ENCODE data around the gene CPXM1.
A peak's percentile ranks its signal among the peaks of the same experiment; 100 is the strongest.
"Not testable (repeated sequence)": the region's sequence is repeated elsewhere in the genome, so short reads cannot be mapped to it uniquely, and the experiment has no call there.

The CPXM1 gene

GRCh38 chr20:2814587-2815051 is 14.2 kb upstream of the CPXM1 start, which contains the start of gene C20orf141:
TSS of gene C20orf141 (plus strand) at chr20:2814987. CDS start at chr20:2815185, 198 bp downstream.
- ChIA-PET CTCF (interaction anchor here (1.2 to 1.4 kb wide), 2 partner anchors 12 to 38 kb away, joined by 4 read pairs; no protein-coding TSS in a partner anchor), POLR2A (interaction anchor here (0.6 to 0.8 kb wide), 3 partner anchors 15 to 162 kb away, joined by 3 read pairs; partner anchors contain the start of genes NOP56, PCED1A and VPS16)
- DNase-seq (ENCODE audit: low read depth, low spot score), result peak; percentile 98
- no peak for TF ChIP-seq CTCF (IDR thresholded peaks at IDR 0.05; ENCODE audit: insufficient read depth, low read length, missing control alignments)
- no peak within 1 kb of the TSS for H3K4me3 ChIP-seq (ENCODE audit: low read depth, low read length)

GRCh38 chr20:2814076-2814475 is 13.6 kb upstream of the CPXM1 start:
- no peak overlapping the region for H3K4me3 ChIP-seq (ENCODE audit: low read depth, low read length)
- TF ChIP-seq CTCF (IDR thresholded peaks at IDR 0.05; ENCODE audit: insufficient read depth, low read length, missing control alignments), result no peak
- CTCF ChIA-PET, result interaction anchor here (1.2 to 1.4 kb wide), 2 partner anchors 13 to 38 kb away, joined by 4 read pairs; no protein-coding TSS in a partner anchor
- POLR2A ChIA-PET, result interaction anchor here (0.6 to 0.8 kb wide), 3 partner anchors 15 to 162 kb away, joined by 3 read pairs; partner anchors contain the start of genes NOP56, PCED1A and VPS16
- DNase-seq (ENCODE audit: low read depth, low spot score), result no peak

GRCh38 chr20:2812189-2812588 is 11.8 kb upstream of the CPXM1 start:
- POLR2A ChIA-PET, result no interaction called here
- CTCF ChIA-PET, result interaction anchor here (0.6 to 0.9 kb wide), 2 partner anchors 24 to 189 kb away, joined by 3 read pairs; no protein-coding TSS in a partner anchor
- H3K4me3 ChIP-seq (ENCODE audit: low read depth, low read length), result no peak overlapping the region
- no peak for TF ChIP-seq CTCF (IDR thresholded peaks at IDR 0.05; ENCODE audit: insufficient read depth, low read length, missing control alignments)
- DNase-seq (ENCODE audit: low read depth, low spot score), result no peak

GRCh38 chr20:2809690-2810089 is 9.3 kb upstream of the CPXM1 start:
- no peak for DNase-seq (ENCODE audit: low read depth, low spot score)
- CTCF ChIA-PET, result no interaction called here
- no peak overlapping the region for H3K4me3 ChIP-seq (ENCODE audit: low read depth, low read length)
- no peak for TF ChIP-seq CTCF (IDR thresholded peaks at IDR 0.05; ENCODE audit: insufficient read depth, low read length, missing control alignments)
- POLR2A ChIA-PET, result no interaction called here

GRCh38 chr20:2807929-2808328 is 7.5 kb upstream of the CPXM1 start:
- DNase-seq (ENCODE audit: low read depth, low spot score); POLR2A ChIA-PET; CTCF ChIA-PET; H3K4me3 ChIP-seq (ENCODE audit: low read depth, low read length): not testable (repeated sequence)

GRCh38 chr20:2807019-2807418 is 6.6 kb upstream of the CPXM1 start:
- CTCF ChIA-PET, result no interaction called here
- no peak for TF ChIP-seq CTCF (IDR thresholded peaks at IDR 0.05; ENCODE audit: insufficient read depth, low read length, missing control alignments)

GRCh38 chr20:2806351-2806701 is 5.9 kb upstream of the CPXM1 start:
- ChIA-PET POLR2A (no interaction called here), CTCF (interaction anchor here (1.0 kb wide), 1 partner anchor 46 kb away, joined by 3 read pairs; no protein-coding TSS in a partner anchor)
- no peak for TF ChIP-seq CTCF (IDR thresholded peaks at IDR 0.05; ENCODE audit: insufficient read depth, low read length, missing control alignments)
- no peak for DNase-seq (ENCODE audit: low read depth, low spot score)
- no peak overlapping the region for H3K4me3 ChIP-seq (ENCODE audit: low read depth, low read length)

More at GRCh38 chr20:2807019-2807418, 6.6 kb upstream of the CPXM1 start:
- POLR2A ChIA-PET, result no interaction called here
- no peak for DNase-seq (ENCODE audit: low read depth, low spot score)
- H3K4me3 ChIP-seq (ENCODE audit: low read depth, low read length), result no peak overlapping the region
